Measurements from ENCODE around the gene GLMP. TPM values are rescaled to one million over a fixed set of nuclear protein-coding genes. Genes with fewer than 3 reads are reported as not detected.

GLMP gene
- total and polyA plus RNA-seq, 2 of the 13 experiments (the other 11 are each of a cell fraction or from before 2014, with no cell fraction given): 44.6 to 75.8 TPM

GRCh38 chr1:156338180-156338976 lies 42.9 kb upstream of the GLMP start, which contains the start of the genes CCT3 and TSACC (continued):
- no peak for TF ChIP-seq ZNF609 (CRISPR knock-in tag; IDR thresholded peaks at IDR 0.05; ENCODE audit: borderline replicate concordance)
- no peak for TF ChIP-seq MBNL3 (CRISPR knock-in tag; conservative IDR thresholded peaks at IDR 0.05)
- TF ChIP-seq MAFG (CRISPR knock-in tag; IDR thresholded peaks at IDR 0.05): no peak
- peak; percentile 75 for TF ChIP-seq PHF8 (CRISPR knock-in tag; IDR thresholded peaks at IDR 0.05)
- peak; percentile 46; the same call in 1 of the 2 replicates for TF ChIP-seq ZFY (CRISPR knock-in tag; IDR thresholded peaks at IDR 0.05)
- no peak for TF ChIP-seq ZNF318 (CRISPR knock-in tag; IDR thresholded peaks at IDR 0.05)
- TF ChIP-seq JUNB (CRISPR knock-in tag; IDR thresholded peaks at IDR 0.05; ENCODE audit: borderline replicate concordance): no peak
- TF ChIP-seq ZNF775 (CRISPR knock-in tag; IDR thresholded peaks at IDR 0.05; ENCODE audit: borderline replicate concordance): no peak
- no peak; the same call in 1 of the 2 replicates for TF ChIP-seq FOXA3 (CRISPR knock-in tag; IDR thresholded peaks at IDR 0.05)
- TF ChIP-seq NR2F6 (IDR thresholded peaks at IDR 0.05): no peak
- no peak; the same call in 1 of the 2 replicates for TF ChIP-seq NR2F6 (CRISPR knock-in tag; IDR thresholded peaks at IDR 0.05)
- TF ChIP-seq SNRNP70 (IDR thresholded peaks at IDR 0.05; ENCODE audit: low read depth, low read length): no peak
- TF ChIP-seq KLF16 (CRISPR knock-in tag; IDR thresholded peaks at IDR 0.05): no peak; a peak in 1 of 4 replicates
- TF ChIP-seq TCF12 (IDR thresholded peaks at IDR 0.05): no peak
- TF ChIP-seq TCF12 (CRISPR knock-in tag; IDR thresholded peaks at IDR 0.05): no peak
- no peak for TF ChIP-seq ZFYVE20 (CRISPR knock-in tag; IDR thresholded peaks at IDR 0.05; ENCODE audit: borderline replicate concordance, low read depth)
- no peak for TF ChIP-seq ZFP36 (IDR thresholded peaks at IDR 0.05; ENCODE audit: borderline replicate concordance, low read depth, low read length, partially characterized antibody)
